HG02970 (cell line): ENCODE measurements around the gene PTBP3.

Source experiments
- ATAC-seq: cut with Tn5 transposase; IDR thresholded peaks from one replicate; pipeline ENCODE4 v1.9.1; 2021; ENCODE audit warnings: mild to moderate bottlenecking, moderate library complexity, moderate number of reproducible peaks; ENCODE audit not compliant: unreplicated experiment, low FRiP score

The PTBP3 gene

GRCh38 chr9:112174222-112174964, 159.0 kb downstream of the PTBP3 start:
- peak; percentile 86 for ATAC-seq

GRCh38 chr9:112173489-112174221, 159.8 kb downstream of the PTBP3 start:
- ATAC-seq: no peak

GRCh38 chr9:112170968-112171367, 162.5 kb downstream of the PTBP3 start:
- no peak for ATAC-seq

DNA sequence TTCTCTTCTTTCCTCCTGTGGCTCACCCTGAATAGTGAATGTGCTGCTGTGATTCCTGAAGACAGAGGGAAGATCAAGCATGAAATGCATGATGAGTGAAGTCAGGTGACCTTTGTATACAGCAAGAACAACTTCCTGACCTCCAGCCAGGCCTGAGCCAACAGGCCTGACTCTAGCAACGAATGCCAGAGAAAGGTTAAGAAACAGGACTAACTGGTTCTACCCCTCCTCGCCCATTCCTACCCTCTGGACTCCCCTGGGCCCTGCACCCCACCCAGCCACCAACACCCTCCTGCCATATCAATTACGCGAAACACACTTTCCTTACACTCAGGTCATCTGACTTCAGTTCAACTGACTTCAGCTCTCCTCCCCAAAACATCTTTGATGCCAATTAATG, 163.2 kb downstream of the PTBP3 start:
- no peak for ATAC-seq

DNA sequence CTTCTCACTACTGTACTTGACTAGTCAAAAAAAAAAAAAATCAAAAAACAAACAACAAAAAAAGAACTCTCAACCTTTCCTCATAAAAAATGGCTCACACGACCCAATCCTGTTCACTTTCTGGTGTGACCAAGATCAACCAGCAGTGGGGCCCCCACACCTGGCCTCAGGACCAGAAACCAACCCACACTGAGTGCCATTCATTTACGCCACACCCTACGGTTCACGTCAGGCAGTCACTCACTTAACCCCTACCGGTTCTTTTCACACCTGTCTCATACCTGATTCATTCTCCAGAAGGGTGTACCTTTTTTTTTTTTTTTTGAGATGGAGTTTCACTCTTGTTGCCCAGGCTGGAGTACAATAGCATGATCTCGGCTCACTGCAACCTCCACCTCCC, 164.1 kb downstream of the PTBP3 start:
- no peak for ATAC-seq

DNA sequence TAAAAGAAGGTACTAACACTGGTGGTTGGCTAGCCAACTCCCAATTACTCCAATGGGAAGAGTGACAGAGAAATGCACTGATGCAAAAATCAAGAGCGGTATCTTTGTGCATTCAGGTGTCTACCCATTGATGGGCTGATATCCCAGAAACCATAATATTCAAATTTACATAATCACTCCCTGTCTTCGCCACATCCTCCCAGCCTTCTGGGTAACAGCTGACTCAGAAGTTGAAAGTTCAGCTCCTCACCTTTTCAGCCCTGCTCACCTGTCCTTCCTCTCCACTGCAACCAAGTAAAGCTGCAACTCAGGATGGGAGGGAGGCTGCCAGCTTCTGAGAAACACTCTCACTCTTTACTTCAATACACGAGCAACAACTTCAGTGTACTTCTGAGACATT, 165.2 kb downstream of the PTBP3 start:
- ATAC-seq: no peak
